RWPE2 (cell line): ENCODE data around the gene POLD2.

Experiments used
- ATAC-seq: fragments of 200-7000 bp; cut with Tn5 transposase; 3 replicates; pipeline ENCODE4 v1.9.1; 2021; ENCODE audit warnings: low read depth
- DNase-seq: peaks from one replicate; pipeline ENCODE4 v3.0.0-alpha.2; 2020; ENCODE audit warnings: low spot score
- H3K27ac ChIP-seq: fragments of 450-650 bp; 2 replicates; pipeline ENCODE4 v1.5.1; 2017; ENCODE audit warnings: mild to moderate bottlenecking; ENCODE audit not compliant: poor library complexity, severe bottlenecking
- H3K27me3 ChIP-seq: fragments of 250-450 bp; sonication (Bioruptor Pico); 2 replicates; pipeline ENCODE4 v1.5.1; 2021; ENCODE audit warnings: mild to moderate bottlenecking, moderate library complexity; ENCODE audit not compliant: insufficient read depth, poor library complexity, severe bottlenecking
- H3K36me3 ChIP-seq: fragments of 250-450 bp; sonication (Bioruptor Pico); 2 replicates; pipeline ENCODE4 v1.5.1; 2020; ENCODE audit warnings: low read depth, mild to moderate bottlenecking, moderate library complexity
- H3K4me1 ChIP-seq: fragments of 250-450 bp; sonication (Bioruptor Pico); 2 replicates; pipeline ENCODE4 v1.5.1; 2021; ENCODE audit warnings: mild to moderate bottlenecking, moderate library complexity; ENCODE audit not compliant: insufficient read depth, poor library complexity, severe bottlenecking
- H3K4me3 ChIP-seq: fragments of 250-450 bp; sonication (Bioruptor Pico); 2 replicates; pipeline ENCODE4 v1.5.1; 2021; ENCODE audit warnings: mild to moderate bottlenecking, moderate library complexity; ENCODE audit not compliant: severe bottlenecking
- H3K9me3 ChIP-seq: fragments of 250-450 bp; sonication (Bioruptor Pico); 2 replicates; pipeline ENCODE4 v1.5.1; 2021; ENCODE audit warnings: mild to moderate bottlenecking, moderate library complexity; ENCODE audit not compliant: severe bottlenecking
- CTCF ChIP-seq: fragments of 450-650 bp; IDR thresholded peaks from one replicate; pipeline ENCODE4 v1.5.1; 2017; ENCODE audit warnings: mild to moderate bottlenecking, moderate library complexity; ENCODE audit not compliant: poor library complexity, severe bottlenecking

Gene POLD2

DNA sequence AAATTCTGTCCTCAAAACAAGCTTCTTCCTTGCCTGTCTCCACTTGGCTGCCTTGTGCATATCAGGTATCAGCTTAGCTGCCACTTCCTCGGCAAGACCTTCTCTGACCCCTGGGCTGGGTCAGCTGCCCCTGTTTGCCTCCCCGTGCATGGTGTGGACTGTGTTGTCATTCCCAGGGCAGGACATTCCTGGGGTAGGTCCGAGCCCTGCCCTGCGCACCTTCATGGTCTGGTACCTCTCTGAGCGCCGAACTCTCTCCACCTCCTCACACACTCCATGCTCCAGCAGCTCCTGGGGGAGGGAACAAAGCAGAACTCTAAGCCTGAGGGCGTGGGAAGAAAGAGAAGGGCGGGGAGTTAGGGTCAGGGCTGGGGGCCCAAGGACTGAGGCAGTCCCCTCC lies 44.8 kb downstream of the POLD2 start:
- peaks cover 44% of the 10 kb centered on the region for H3K36me3 ChIP-seq
- no peaks in the 10 kb centered on the region for H3K9me3 ChIP-seq
- no peaks in the 10 kb centered on the region for H3K27me3 ChIP-seq
- no peak for TF ChIP-seq CTCF
- ATAC-seq (no peak), DNase-seq (no peak)
- H3K4me1 ChIP-seq = no peaks in the 10 kb centered on the region
- no peak overlapping the region for H3K27ac ChIP-seq
- no peak overlapping the region for H3K4me3 ChIP-seq

GRCh38 chr7:44077681-44078091 lies 45.7 kb downstream of the POLD2 start:
- Histone ChIP-seq H3K27me3 (no peaks in the 10 kb centered on the region), H3K27ac (no peak overlapping the region), H3K9me3 (no peaks in the 10 kb centered on the region), H3K4me1 (peaks cover 8% of the 10 kb centered on the region), H3K36me3 (peaks cover 53% of the 10 kb centered on the region), H3K4me3 (no peak overlapping the region)
- DNase-seq (no peak), ATAC-seq (no peak)
- TF ChIP-seq CTCF = no peak

GRCh38 chr7:44077061-44077460 lies 46.3 kb downstream of the POLD2 start:
- Histone ChIP-seq H3K4me1 (peaks cover 14% of the 10 kb centered on the region), H3K4me3 (no peak overlapping the region), H3K36me3 (peaks cover 55% of the 10 kb centered on the region), H3K9me3 (no peaks in the 10 kb centered on the region), H3K27ac (no peak overlapping the region), H3K27me3 (no peaks in the 10 kb centered on the region)
- no peak for ATAC-seq
- no peak for DNase-seq
- TF ChIP-seq CTCF = no peak

DNA sequence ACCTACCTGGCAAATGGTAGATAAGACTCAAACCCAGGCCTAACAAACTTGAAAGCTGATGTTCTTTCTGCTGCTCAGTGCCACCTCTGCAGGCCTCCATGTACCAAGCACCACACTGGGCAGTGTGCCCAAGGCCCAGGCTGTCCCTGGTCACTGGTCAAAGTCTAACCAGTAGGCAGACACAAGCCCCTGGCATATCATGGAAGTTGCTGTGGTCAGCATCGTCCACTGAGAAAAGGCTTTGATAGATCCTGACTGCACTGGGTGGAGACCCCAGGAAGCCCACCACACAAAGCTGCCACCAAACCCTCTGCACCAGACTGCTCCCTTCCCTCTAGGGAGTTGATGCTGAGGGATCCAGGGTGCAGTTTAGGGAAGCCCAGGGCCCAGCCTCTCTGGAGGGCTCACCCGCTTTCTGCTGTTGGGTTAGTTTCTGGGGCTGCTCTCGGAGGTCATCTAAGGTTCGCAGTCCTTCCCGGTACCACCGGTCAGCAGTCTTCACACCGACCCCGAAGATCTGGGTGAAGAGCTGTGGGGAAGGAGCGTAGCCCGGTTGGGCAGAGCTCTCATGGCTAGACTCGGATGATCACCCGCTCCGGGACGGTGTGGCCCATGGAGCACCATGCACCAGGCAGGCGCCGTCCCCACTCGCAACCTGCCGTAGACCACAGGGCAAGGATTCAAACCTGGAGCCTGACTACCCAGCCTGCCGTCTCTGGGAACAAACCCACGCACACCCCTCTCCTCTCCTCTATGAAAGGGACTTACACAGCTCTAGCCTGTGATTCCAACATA lies 47.0 kb downstream of the POLD2 start:
- Histone ChIP-seq H3K4me3 (no peak overlapping the region), H3K27ac (peak overlapping the region; percentile 97), H3K27me3 (no peaks in the 10 kb centered on the region), H3K4me1 (peaks cover 22% of the 10 kb centered on the region), H3K9me3 (no peaks in the 10 kb centered on the region), H3K36me3 (peaks cover 55% of the 10 kb centered on the region)
- TF ChIP-seq CTCF = no peak
- no peak for DNase-seq
- no peak for ATAC-seq
